ENCODE results near the gene SINHCAF. TPM values are rescaled to one million over a fixed set of nuclear protein-coding genes. Genes with fewer than 3 reads are reported as not detected.

Gene SINHCAF
- total and polyA plus RNA-seq, 2 experiments from 2014 or later, result 581 to 686 TPM

DNA sequence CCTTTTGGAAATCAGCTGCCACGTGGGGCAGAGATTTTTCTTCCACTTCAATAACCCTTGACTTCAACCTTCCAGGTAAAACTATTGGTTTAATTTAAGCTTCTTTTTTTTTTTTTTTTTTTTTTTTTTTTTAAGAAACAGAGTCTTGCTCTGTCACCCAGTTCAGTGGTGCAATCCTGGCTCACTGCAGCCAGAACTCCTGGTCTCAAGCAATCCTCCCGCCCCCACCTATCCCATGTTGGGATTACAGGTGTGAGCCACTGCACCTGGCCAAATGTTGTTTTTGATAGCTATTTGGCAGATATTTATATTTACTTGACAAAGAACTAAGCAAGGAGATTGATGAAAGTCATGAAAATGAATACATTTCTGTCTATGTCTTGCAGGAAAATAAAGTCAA lies 65.1 kb downstream of the SINHCAF start:
- DNase-seq (ENCODE audit: low spot score) (no peak), ATAC-seq (peak; percentile 58)
- H3K9me2 ChIP-seq (ENCODE audit: insufficient read depth), result no peaks in the 10 kb centered on the region
- H2AFZ ChIP-seq, result no peak overlapping the region
- H3K4me1 ChIP-seq (ENCODE audit: insufficient read depth), result peaks cover 22% of the 10 kb centered on the region
- no peaks in the 10 kb centered on the region for H3F3A ChIP-seq (replicated peaks; ENCODE audit: low read depth)
- H3K27me3 Mint-ChIP-seq (ENCODE audit: insufficient read depth, low read depth, poor library complexity), result no peaks in the 10 kb centered on the region
- H3K36me3 ChIP-seq (ENCODE audit: insufficient read depth), result no peaks in the 10 kb centered on the region
- no peaks in the 10 kb centered on the region for H3K9me3 Mint-ChIP-seq
- 0 out of 2 replicates have a peak overlapping the region, but pooled peaks have one; percentile 19 for H3K4me2 ChIP-seq
- H3K27ac ChIP-seq (ENCODE audit: low read depth), result 0 out of 2 replicates have a peak overlapping the region, but pooled peaks have one; percentile 4
- TF ChIP-seq, protein P1, sequence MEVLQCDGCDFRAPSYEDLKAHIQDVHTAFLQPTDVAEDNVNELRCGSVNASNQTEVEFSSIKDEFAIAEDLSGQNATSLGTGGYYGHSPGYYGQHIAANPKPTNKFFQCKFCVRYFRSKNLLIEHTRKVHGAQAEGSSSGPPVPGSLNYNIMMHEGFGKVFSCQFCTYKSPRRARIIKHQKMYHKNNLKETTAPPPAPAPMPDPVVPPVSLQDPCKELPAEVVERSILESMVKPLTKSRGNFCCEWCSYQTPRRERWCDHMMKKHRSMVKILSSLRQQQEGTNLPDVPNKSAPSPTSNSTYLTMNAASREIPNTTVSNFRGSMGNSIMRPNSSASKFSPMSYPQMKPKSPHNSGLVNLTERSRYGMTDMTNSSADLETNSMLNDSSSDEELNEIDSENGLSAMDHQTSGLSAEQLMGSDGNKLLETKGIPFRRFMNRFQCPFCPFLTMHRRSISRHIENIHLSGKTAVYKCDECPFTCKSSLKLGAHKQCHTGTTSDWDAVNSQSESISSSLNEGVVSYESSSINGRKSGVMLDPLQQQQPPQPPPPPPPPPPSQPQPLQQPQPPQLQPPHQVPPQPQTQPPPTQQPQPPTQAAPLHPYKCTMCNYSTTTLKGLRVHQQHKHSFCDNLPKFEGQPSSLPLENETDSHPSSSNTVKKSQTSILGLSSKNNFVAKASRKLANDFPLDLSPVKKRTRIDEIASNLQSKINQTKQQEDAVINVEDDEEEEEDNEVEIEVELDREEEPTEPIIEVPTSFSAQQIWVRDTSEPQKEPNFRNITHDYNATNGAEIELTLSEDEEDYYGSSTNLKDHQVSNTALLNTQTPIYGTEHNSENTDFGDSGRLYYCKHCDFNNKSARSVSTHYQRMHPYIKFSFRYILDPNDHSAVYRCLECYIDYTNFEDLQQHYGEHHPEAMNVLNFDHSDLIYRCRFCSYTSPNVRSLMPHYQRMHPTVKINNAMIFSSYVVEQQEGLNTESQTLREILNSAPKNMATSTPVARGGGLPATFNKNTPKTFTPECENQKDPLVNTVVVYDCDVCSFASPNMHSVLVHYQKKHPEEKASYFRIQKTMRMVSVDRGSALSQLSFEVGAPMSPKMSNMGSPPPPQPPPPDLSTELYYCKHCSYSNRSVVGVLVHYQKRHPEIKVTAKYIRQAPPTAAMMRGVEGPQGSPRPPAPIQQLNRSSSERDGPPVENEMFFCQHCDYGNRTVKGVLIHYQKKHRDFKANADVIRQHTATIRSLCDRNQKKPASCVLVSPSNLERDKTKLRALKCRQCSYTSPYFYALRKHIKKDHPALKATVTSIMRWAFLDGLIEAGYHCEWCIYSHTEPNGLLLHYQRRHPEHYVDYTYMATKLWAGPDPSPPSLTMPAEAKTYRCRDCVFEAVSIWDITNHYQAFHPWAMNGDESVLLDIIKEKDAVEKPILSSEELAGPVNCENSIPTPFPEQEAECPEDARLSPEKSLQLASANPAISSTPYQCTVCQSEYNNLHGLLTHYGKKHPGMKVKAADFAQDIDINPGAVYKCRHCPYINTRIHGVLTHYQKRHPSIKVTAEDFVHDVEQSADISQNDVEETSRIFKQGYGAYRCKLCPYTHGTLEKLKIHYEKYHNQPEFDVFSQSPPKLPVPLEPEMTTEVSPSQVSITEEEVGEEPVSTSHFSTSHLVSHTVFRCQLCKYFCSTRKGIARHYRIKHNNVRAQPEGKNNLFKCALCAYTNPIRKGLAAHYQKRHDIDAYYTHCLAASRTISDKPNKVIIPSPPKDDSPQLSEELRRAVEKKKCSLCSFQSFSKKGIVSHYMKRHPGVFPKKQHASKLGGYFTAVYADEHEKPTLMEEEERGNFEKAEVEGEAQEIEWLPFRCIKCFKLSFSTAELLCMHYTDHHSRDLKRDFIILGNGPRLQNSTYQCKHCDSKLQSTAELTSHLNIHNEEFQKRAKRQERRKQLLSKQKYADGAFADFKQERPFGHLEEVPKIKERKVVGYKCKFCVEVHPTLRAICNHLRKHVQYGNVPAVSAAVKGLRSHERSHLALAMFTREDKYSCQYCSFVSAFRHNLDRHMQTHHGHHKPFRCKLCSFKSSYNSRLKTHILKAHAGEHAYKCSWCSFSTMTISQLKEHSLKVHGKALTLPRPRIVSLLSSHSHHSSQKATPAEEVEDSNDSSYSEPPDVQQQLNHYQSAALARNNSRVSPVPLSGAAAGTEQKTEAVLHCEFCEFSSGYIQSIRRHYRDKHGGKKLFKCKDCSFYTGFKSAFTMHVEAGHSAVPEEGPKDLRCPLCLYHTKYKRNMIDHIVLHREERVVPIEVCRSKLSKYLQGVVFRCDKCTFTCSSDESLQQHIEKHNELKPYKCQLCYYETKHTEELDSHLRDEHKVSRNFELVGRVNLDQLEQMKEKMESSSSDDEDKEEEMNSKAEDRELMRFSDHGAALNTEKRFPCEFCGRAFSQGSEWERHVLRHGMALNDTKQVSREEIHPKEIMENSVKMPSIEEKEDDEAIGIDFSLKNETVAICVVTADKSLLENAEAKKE (CRISPR knock-in tag; IDR thresholded peaks at IDR 0.05), result no peak
- TF ChIP-seq EZH2 (IDR thresholded peaks at IDR 0.05; ENCODE audit: low read depth, unreplicated experiment), result no peak
- no peak for TF ChIP-seq STAT1 (IDR thresholded peaks at IDR 0.05; ENCODE audit: unreplicated experiment)
- no peak for TF ChIP-seq POLR2AphosphoS5 (IDR thresholded peaks at IDR 0.05; ENCODE audit: low read depth)
- no peak for TF ChIP-seq ZNF331 (CRISPR knock-in tag; IDR thresholded peaks at IDR 0.05; ENCODE audit: low read depth)
- TF ChIP-seq CREB1 (CRISPR knock-in tag; IDR thresholded peaks at IDR 0.05; ENCODE audit: low read depth), result no peak
- TF ChIP-seq, protein P2, sequence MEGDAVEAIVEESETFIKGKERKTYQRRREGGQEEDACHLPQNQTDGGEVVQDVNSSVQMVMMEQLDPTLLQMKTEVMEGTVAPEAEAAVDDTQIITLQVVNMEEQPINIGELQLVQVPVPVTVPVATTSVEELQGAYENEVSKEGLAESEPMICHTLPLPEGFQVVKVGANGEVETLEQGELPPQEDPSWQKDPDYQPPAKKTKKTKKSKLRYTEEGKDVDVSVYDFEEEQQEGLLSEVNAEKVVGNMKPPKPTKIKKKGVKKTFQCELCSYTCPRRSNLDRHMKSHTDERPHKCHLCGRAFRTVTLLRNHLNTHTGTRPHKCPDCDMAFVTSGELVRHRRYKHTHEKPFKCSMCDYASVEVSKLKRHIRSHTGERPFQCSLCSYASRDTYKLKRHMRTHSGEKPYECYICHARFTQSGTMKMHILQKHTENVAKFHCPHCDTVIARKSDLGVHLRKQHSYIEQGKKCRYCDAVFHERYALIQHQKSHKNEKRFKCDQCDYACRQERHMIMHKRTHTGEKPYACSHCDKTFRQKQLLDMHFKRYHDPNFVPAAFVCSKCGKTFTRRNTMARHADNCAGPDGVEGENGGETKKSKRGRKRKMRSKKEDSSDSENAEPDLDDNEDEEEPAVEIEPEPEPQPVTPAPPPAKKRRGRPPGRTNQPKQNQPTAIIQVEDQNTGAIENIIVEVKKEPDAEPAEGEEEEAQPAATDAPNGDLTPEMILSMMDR (conservative IDR thresholded peaks at IDR 0.05; ENCODE audit: low read depth in 2 of 2), result no peak
- no peak for TF ChIP-seq JUNB (IDR thresholded peaks at IDR 0.05; ENCODE audit: unreplicated experiment)
- TF ChIP-seq, protein P3, sequence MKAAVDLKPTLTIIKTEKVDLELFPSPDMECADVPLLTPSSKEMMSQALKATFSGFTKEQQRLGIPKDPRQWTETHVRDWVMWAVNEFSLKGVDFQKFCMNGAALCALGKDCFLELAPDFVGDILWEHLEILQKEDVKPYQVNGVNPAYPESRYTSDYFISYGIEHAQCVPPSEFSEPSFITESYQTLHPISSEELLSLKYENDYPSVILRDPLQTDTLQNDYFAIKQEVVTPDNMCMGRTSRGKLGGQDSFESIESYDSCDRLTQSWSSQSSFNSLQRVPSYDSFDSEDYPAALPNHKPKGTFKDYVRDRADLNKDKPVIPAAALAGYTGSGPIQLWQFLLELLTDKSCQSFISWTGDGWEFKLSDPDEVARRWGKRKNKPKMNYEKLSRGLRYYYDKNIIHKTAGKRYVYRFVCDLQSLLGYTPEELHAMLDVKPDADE (IDR thresholded peaks at IDR 0.05), result no peak
- TF ChIP-seq EZH2phosphoT487 (IDR thresholded peaks at IDR 0.05; ENCODE audit: unreplicated experiment), result no peak
- TF ChIP-seq NANOG (IDR thresholded peaks at IDR 0.05; ENCODE audit: borderline replicate concordance), result no peak
- H3K36me3 Mint-ChIP-seq (ENCODE audit: low read depth), result no peaks in the 10 kb centered on the region
- H4K20me1 ChIP-seq (replicated peaks; ENCODE audit: insufficient read depth), result no peaks in the 10 kb centered on the region
- no peaks in the 10 kb centered on the region for H3K79me2 ChIP-seq (replicated peaks; ENCODE audit: insufficient read depth)
- H3K27ac Mint-ChIP-seq, result peak overlapping the region; percentile 24
- no peak overlapping the region for H3K4me3 Mint-ChIP-seq
- no peaks in the 10 kb centered on the region for H3K27me3 ChIP-seq (ENCODE audit: insufficient read depth)
- H3K4me1 Mint-ChIP-seq, result peaks cover 26% of the 10 kb centered on the region
- no peak overlapping the region for H3K4me3 ChIP-seq
